ENCODE measurements around the gene SLC49A4. TPM values are rescaled to one million over a fixed set of nuclear protein-coding genes. Genes with fewer than 3 reads are reported as not detected.
A peak's percentile ranks its signal among the peaks of the same experiment; 100 is the strongest.

Gene SLC49A4
- total and polyA plus RNA-seq, 2 donors (not counting 1 experiment from before 2014, with no cell fraction given) = 2.5 to 20.0 TPM

DNA sequence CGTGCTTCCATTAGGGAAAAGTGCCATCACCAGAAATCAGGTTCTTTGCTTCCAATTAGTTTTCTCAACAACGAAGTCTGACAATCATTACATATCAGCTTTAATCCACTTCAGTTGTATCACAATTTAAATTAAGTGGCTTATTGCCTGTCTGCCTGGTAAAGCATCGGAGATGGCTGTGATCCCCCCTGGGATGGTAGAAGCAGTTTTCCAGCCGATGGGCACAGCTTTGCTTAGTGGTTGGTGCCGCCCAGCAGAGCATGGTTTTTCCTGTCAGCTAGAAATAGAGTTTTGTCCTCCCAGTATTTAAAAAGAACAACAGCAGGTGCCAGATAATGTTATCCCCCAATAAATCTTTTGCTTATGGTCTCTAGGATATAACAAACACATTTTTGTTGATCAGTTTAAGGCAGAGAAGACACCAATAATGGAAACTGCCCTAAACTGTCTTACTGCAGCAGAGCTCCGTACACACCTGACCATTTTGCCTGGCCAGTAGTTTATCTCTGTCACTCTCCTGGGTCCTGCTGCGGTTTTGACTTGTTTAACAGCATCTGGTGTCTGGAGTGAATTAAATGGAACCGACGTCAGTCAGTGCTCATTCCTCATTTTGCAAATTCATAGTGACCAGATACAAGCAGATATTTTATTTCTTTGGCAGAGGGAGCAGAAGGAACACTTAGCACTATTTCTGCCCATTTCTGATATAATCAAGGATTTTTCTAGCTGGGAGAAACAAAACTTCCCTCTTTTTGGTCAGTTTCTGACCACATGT, 79.1 kb downstream of the SLC49A4 start:
- Histone ChIP-seq H3K27me3 (replicated peaks in 1 of 4; ENCODE audit: control extremely low read depth in 1 of 4, control insufficient read depth in 3 of 4, insufficient read depth in 4 of 4, low read length in 3 of 4) (no peaks in the 10 kb centered on the region), H2AFZ (ENCODE audit: insufficient read depth, low read depth, low read length, poor library complexity, severe bottlenecking) (no peak overlapping the region), H3K4me2 (replicated peaks; ENCODE audit: low read depth, low read length, poor library complexity, severe bottlenecking) (no peak overlapping the region), H3K4me1 (ENCODE audit: control insufficient read depth in 2 of 2, insufficient read depth in 2 of 2, low read length in 2 of 2) (peaks cover 8 to 14% of the 10 kb centered on the region in 2 donors), H4K20me1 (ENCODE audit: control insufficient read depth, insufficient read depth, low read length, poor library complexity, severe bottlenecking) (no peaks in the 10 kb centered on the region), H3K4me3 (ENCODE audit: control extremely low read depth in 1 of 5, extremely low read depth in 1 of 5, insufficient read depth in 1 of 5, low read depth in 2 of 5, low read length in 4 of 5) (no peak overlapping the region), H3K9me3 (ENCODE audit: control extremely low read depth in 1 of 3, control insufficient read depth in 2 of 3, insufficient read depth in 1 of 3, low read length in 2 of 3) (peaks cover 0 to 5% (median 0%) of the 10 kb centered on the region in 3 donors), H3K27ac (ENCODE audit: low read length in 2 of 2) (no peak overlapping the region), H3K36me3 (replicated peaks in 1 of 2; ENCODE audit: control extremely low read depth in 1 of 2, control insufficient read depth in 1 of 2, extremely low read depth in 1 of 2, insufficient read depth in 2 of 2, low read length in 1 of 2) (peaks cover 0 to under 1% of the 10 kb centered on the region in 2 experiments), H3K79me2 (ENCODE audit: control insufficient read depth, insufficient read depth, low read length) (no peaks in the 10 kb centered on the region), H3K9ac (ENCODE audit: low read length) (no peak overlapping the region)
- WGBS (ENCODE audit: insufficient coverage) = 77% methylated on average over 4 of the region's 9 CpGs
- H3K27me3 Mint-ChIP-seq = no peaks in the 10 kb centered on the region
- POLR2A ChIA-PET = no interaction called here
- DNase-seq = no peak
- intact Hi-C loops (cut with micrococcal nuclease) = no loop called here
- TF ChIP-seq EZH2 (IDR thresholded peaks at IDR 0.05; ENCODE audit: borderline replicate concordance, insufficient read depth, low read depth, low read length, poor library complexity, severe bottlenecking) = no peak
- TF ChIP-seq, protein P1, sequence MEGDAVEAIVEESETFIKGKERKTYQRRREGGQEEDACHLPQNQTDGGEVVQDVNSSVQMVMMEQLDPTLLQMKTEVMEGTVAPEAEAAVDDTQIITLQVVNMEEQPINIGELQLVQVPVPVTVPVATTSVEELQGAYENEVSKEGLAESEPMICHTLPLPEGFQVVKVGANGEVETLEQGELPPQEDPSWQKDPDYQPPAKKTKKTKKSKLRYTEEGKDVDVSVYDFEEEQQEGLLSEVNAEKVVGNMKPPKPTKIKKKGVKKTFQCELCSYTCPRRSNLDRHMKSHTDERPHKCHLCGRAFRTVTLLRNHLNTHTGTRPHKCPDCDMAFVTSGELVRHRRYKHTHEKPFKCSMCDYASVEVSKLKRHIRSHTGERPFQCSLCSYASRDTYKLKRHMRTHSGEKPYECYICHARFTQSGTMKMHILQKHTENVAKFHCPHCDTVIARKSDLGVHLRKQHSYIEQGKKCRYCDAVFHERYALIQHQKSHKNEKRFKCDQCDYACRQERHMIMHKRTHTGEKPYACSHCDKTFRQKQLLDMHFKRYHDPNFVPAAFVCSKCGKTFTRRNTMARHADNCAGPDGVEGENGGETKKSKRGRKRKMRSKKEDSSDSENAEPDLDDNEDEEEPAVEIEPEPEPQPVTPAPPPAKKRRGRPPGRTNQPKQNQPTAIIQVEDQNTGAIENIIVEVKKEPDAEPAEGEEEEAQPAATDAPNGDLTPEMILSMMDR (IDR thresholded peaks at IDR 0.05) = no peak
- H3K9me3 Mint-ChIP-seq (ENCODE audit: insufficient read depth) = no peaks in the 10 kb centered on the region
- peaks cover 15% of the 10 kb centered on the region for H3K4me1 Mint-ChIP-seq
- CTCF ChIA-PET = no interaction called here
- no peak overlapping the region for H3K4me3 Mint-ChIP-seq
- H3K27ac Mint-ChIP-seq = no peak overlapping the region
- ATAC-seq (ENCODE audit: low read depth) = no peak

DNA sequence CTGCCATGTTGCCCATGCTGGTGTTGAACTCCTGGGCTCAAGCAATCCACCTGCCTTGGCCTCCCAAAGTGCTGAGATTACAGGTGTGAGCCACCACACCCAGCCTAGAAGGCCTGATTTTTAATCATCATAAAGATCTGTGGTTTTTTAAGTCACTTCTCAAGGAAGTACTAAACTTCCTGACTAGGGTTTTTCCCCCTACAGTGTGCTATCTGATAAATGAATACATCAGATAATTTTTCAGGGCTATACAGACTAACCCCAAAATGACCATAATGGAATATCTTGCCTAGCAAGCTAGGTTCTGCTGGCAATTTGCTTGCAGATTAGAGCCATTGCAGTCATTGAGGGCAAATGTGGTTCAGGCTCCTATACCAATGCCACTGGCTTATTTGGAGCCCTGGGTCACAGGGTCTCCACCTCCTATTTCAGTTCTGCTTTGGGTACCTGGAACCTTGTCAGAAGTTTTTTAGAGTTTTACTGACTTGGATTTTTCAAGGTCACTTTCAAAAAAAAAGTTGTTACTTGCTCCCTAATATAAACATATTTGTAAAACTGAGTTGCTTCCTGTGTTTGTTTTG, 80.8 kb downstream of the SLC49A4 start:
- no peak overlapping the region for H3K4me3 Mint-ChIP-seq
- Histone ChIP-seq H3K27me3 (replicated peaks in 1 of 4; ENCODE audit: control extremely low read depth in 1 of 4, control insufficient read depth in 3 of 4, insufficient read depth in 4 of 4, low read length in 3 of 4) (no peaks in the 10 kb centered on the region), H3K36me3 (replicated peaks in 1 of 2; ENCODE audit: control extremely low read depth in 1 of 2, control insufficient read depth in 1 of 2, extremely low read depth in 1 of 2, insufficient read depth in 2 of 2, low read length in 1 of 2) (peaks cover 0 to 6% of the 10 kb centered on the region in 2 experiments), H3K4me1 (ENCODE audit: control insufficient read depth in 2 of 2, insufficient read depth in 2 of 2, low read length in 2 of 2) (peaks cover 8 to 14% of the 10 kb centered on the region in 2 donors), H3K79me2 (ENCODE audit: control insufficient read depth, insufficient read depth, low read length) (no peaks in the 10 kb centered on the region), H3K9me3 (ENCODE audit: control extremely low read depth in 1 of 3, control insufficient read depth in 2 of 3, insufficient read depth in 1 of 3, low read length in 2 of 3) (peaks cover 0 to 5% (median 0%) of the 10 kb centered on the region in 3 donors), H3K9ac (ENCODE audit: low read length) (no peak overlapping the region), H2AFZ (ENCODE audit: insufficient read depth, low read depth, low read length, poor library complexity, severe bottlenecking) (no peak overlapping the region), H3K4me3 (ENCODE audit: control extremely low read depth in 1 of 5, extremely low read depth in 1 of 5, insufficient read depth in 1 of 5, low read depth in 2 of 5, low read length in 4 of 5) (no peak overlapping the region), H3K27ac (ENCODE audit: low read length in 2 of 2) (no peak overlapping the region), H4K20me1 (ENCODE audit: control insufficient read depth, insufficient read depth, low read length, poor library complexity, severe bottlenecking) (no peaks in the 10 kb centered on the region), H3K4me2 (replicated peaks; ENCODE audit: low read depth, low read length, poor library complexity, severe bottlenecking) (no peak overlapping the region)
- DNase-seq (peak; percentile 11), ATAC-seq (ENCODE audit: low read depth) (no peak)
- H3K4me1 Mint-ChIP-seq = peaks cover 15% of the 10 kb centered on the region
- no peak for TF ChIP-seq EZH2 (IDR thresholded peaks at IDR 0.05; ENCODE audit: borderline replicate concordance, insufficient read depth, low read depth, low read length, poor library complexity, severe bottlenecking)
- TF ChIP-seq, protein P1 (IDR thresholded peaks at IDR 0.05) = no peak
- POLR2A ChIA-PET = no interaction called here
- no peaks in the 10 kb centered on the region for H3K9me3 Mint-ChIP-seq (ENCODE audit: insufficient read depth)
- intact Hi-C loops (cut with micrococcal nuclease) = no loop called here
- no peak overlapping the region for H3K27ac Mint-ChIP-seq
- CTCF ChIA-PET = interaction anchor here (0.9 kb wide), 1 partner anchor 9 kb away, joined by 3 read pairs; no protein-coding TSS in a partner anchor
- H3K27me3 Mint-ChIP-seq = no peaks in the 10 kb centered on the region

All from B cell (primary cell).